LNCaP clone FGC (cell line): Measurements from ENCODE around the gene GAB3.

Experiments
- DNase-seq: peaks from one replicate; pipeline ENCODE4 v3.0.0-alpha.2; 2011; ENCODE audit warnings: low read depth
- H3K4me3 ChIP-seq: 2 replicates; pipeline ENCODE4 v1.5.1; 2011; ENCODE audit warnings: mild to moderate bottlenecking, low read depth, low read length, control low read depth
- CTCF ChIP-seq: IDR thresholded peaks from 2 replicates; pipeline ENCODE4 v1.5.1; 2012; ENCODE audit warnings: mild to moderate bottlenecking; ENCODE audit not compliant: control insufficient read depth, insufficient read depth; ENCODE audit errors: extremely low read depth

The GAB3 gene

GRCh38 chrX:154731184-154731583 lies 19.7 kb downstream of the GAB3 start:
- no peak for DNase-seq
- TF ChIP-seq CTCF: no peak

GRCh38 chrX:154730253-154730891 lies 20.5 kb downstream of the GAB3 start:
- TF ChIP-seq CTCF: no peak
- H3K4me3 ChIP-seq: no peak overlapping the region
- DNase-seq: peak; percentile 13

More at GRCh38 chrX:154731184-154731583, 19.7 kb downstream of the GAB3 start:
- no peak overlapping the region for H3K4me3 ChIP-seq

- DNase-seq: no peak
- no peak for TF ChIP-seq CTCF
- H3K4me3 ChIP-seq: no peak overlapping the region
Measured at GRCh38 chrX:154729439-154729838, 21.4 kb downstream of the GAB3 start.

- no peak overlapping the region for H3K4me3 ChIP-seq
- no peak for DNase-seq
- no peak for TF ChIP-seq CTCF
Measured at GRCh38 chrX:154728431-154729190, 22.3 kb downstream of the GAB3 start.

GRCh38 chrX:154727871-154728270 lies 23.0 kb downstream of the GAB3 start:
- TF ChIP-seq CTCF: no peak
- DNase-seq: no peak
- no peak overlapping the region for H3K4me3 ChIP-seq

GRCh38 chrX:154727418-154727817 lies 23.5 kb downstream of the GAB3 start:
- no peak for TF ChIP-seq CTCF
- H3K4me3 ChIP-seq: no peak overlapping the region
- DNase-seq: no peak
